HG02943 (cell line): Measurements from ENCODE around the gene GINS1.

ENCODE experiments used
- ATAC-seq: cut with Tn5 transposase; IDR thresholded peaks from one replicate; pipeline ENCODE4 v1.9.1; 2021; ENCODE audit warnings: mild to moderate bottlenecking, low read depth, moderate library complexity; ENCODE audit not compliant: unreplicated experiment

Gene GINS1

DNA sequence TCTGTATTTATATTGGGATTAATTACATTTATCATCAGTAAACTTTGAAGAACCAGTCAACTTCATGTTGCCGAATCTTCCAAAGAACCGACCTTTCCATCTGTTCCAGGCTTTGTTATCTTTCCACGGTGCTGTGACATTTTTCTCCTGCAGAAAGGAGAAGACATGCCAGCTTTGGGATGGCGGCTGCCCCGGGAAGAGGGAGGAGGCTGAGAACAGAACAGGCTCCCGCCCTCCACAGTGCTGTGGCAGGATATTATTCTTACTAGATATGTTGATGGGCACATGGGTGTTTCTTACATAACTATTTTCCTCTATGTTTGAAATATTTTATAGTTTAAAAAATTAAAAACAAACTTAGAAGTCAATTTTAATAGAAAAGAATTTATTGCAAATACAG is 44.9 kb downstream of the GINS1 start:
- no peak for ATAC-seq

DNA sequence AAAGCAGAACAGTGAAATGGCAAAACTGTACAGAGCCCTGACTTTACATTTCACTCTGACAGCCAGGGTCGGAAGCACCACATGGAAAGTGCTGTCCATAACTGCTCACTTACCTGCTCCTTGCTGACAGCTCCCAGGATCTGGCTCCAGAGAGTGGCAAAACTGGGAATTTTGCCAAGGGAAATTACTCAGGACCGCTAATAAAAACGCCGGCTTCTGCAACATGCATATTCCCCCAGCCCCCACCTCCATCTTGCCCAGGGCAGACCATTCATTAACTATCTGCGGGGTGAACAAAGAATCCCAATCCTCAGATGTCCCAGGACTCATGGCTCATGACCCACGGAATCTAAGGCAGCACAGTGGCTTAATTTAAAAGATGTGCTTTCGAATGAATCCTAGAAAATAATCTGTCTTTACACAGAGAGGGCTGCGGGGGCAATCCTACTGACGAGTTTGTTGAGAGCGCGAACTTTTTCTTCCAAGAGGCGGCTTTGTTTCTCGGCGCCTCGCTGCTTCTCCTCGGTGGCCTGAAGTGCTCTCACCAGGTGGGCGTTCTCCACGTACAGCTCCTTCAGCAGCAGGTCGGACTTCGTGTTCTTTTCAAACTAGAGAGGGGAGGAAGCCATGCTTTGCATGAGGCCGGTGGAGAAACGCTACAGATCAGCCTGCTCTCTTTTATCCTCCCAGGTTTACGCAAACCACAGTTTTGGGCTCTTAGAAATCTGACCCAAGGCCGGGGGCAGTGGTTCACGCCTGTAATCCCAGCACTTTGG is 45.8 kb downstream of the GINS1 start:
- ATAC-seq: no peak

DNA sequence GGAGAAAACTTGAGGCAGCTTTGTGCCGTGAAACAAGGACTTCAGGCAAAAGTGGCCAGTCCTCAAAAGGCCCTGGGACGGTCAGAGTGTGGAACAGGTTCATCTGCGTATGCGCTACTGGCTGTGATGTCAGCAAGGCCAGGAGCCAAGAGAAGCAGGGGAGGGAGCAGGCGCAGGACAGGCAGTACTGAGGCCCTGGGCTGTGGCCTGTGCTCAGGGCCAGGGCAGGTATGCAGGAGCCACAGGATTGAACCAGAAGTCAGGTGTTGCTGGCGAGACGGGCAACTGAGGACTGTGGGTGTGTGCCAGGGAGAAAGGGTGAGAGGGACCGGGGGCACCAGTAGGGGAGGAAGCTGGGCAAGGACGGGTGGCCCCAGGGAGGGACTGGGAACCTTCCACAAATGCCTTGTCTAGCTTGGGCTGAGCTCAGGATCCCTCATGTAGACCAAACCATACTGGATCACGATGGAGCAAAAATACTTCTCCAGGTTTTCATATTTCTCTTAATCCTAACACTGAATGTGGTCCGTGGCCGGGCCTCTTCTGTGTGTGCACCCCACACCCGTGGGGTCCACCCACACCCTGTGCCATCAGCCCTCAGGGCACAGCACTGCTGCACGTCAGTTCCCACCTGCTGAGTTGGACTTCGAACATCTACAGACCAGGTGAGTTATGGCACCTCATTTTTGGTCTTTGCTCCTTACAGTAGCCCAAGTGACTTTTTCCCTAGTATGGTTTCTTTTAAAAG is 46.9 kb downstream of the GINS1 start:
- ATAC-seq: no peak

DNA sequence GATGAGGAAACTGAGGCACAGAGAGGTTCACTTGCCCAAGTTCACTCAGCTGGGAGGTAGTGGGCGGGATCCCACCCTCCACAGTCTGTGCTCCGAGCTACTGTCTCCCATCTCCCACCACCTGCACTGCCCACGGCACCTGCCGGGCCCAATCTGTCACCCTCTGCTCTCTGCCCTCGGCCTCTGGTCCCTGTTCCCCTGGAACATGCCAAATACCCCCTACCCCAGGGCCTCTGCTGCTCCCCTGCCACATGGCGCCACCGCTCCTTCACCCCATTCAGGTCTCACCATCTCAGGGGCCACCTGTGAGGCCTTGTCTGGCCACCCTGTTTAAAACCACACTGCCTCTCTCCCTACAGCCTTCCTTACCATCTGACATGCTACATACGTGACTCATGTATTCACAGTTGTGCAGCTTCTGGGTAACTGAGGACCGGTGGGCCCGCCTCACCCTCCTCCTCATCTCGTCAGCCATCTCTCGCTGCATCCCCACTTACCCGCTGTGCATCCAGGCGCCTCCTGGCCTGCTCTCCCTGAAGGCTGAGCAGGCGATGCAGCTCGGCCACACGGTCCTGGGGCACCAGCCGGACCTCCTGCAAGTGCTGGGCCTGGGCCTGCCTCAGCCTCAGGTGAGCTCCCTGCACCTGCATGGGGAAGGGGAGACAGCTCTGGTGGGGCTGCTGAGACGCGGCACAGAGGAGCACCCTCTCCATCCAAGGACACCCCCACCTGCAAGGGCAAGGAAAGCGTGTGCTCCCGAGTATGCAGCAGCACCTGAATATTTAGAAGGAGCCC is 50.6 kb downstream of the GINS1 start:
- ATAC-seq: no peak

DNA sequence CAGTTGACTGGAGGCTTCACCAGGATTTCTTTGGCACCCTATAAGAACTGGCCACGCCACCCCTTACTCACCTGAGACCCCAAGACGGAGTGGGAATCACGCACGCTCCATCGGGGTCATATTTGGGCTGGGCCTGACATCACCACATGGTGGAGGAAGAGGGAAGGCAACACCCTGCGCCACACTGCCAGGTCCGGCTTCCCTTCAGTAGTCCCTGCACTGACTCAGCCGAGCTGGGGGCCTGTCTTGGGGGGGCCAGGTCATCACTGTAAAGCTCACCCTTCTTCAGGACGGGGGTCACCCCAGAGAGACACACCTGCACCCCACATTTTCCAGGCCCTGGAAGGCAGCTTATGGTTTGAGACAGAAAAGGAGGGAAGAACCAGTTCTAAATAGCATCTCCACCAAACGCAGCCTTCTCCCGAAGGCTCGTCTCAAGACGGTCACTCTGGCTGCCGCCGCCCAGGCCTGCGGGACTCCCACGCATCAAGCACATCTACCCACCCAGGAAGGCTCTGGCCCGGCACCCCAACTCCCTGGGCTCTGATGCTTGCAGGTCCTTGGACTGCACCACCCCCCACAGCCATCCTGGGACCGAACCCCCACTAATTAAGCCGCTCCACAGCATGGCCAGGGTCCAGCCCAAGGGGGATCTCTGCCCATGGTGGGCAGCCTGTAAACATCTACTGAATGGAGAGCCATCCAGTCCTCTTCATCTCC is 51.8 kb downstream of the GINS1 start:
- no peak for ATAC-seq

DNA sequence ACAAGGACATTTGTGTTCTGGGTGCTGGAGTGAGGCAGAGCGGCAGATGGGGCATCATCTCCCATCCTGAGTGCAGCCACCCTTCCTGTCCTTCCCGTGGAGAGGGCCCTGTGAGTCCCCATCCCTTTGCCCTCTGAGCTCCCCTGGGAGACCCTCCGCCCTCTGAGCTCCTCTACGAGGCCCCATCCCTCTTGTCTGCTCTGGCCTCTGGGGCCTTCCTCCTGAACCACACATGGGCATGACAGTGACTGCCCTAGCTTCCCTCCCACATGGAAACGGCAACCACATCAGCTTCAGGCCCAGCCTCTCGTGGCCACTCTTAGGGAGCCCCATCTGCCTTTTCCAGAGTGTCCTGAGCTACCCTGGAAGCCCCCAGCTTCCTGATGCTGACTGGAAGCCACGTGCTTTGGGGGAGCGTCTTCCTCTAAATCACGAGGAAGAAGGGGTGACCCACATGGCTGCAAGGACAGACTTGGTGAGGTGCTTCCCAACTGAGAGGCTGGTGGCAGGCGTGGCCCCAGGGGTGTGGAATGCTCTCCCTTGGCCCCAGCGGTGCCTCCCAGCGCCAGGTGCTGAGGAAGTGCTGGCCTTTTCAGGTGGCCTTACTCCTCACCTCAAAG is 52.6 kb downstream of the GINS1 start:
- no peak for ATAC-seq

DNA sequence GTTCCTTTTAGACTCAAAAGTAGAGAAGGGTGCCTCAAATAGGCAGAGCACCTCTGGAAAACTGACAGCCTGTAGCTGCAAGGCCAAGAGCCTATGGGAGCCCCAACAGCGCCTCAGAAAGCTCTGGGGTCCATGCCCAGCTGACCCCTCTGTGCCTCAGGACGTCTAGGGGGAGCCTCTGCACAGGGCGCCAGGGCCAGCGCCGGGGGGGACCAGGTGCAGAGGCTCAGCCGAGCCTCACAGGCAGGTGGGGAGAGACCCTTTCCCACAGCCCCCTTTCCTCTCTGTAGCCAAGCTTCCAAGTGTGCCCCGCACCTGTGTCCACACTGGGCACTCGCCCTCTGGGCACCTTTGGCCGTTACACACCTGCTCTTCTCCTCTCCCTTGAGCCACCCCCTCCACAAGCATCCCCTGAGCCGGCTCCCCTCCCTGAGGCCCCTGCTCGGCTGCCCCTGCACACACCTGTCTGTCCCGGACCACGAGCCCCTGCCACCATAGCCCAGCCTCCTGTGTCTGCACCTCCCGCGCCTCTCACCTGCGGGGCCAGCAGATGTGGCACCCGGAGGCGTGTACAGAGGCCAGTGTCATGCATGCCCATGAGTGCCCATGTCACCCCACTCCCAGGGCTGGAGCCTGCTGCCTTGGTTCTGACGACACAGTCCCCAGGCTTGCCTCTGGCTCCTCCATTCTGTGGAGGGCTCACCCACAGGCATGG is 53.2 kb downstream of the GINS1 start:
- no peak for ATAC-seq

DNA sequence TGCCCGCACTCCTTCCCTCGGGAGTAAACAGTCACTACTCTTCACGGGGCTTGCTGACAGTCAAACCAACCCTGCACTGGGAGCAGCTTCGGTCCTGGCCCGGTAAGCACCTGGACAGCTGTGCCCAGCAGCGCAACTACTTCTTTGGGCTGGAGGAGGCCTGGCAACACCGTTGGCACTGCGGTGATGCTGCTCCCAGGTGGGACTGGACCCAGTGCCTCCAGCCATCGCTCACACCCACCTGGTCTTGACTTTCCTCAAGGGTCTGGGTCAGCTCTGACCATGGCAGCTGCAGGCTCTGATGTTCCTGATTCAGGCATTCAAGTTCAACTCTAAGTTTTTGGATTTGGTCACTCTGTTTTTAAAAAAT is 53.8 kb downstream of the GINS1 start:
- no peak for ATAC-seq

DNA sequence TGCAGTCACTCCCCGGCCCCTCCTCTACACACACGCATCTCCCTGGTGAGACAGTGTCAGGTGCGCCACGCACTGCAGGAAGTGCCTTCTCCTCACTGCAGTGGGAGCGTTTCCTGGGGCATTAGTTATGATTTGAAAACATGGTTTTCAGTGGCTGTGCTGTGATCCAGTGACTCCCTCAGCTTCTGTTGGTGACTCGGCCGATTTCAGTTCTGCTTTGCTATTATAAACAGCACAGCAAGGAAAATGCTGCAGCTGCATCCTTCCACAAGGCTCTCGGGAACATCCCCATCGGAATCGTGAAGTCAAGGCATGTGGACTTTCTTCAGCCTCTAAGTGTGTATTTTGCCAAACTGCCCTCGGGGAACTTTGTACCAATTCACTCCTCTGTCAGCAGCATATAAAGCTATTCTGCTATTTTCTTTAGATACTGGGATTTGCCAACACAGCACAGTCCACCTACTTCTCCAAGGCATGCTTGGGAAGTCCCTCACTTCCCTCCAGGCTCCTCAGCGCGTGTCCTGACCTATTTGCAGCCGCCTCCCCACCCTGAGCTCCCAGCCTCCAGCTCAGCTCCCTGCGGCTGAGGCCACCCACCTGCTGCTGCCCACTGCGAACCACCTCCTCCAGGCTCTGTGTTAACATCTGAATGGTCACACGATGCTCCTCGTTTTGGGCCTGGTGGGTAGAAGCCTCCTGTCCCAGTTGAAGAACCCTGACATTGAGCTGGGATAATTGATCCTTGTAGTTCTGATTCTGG is 54.5 kb downstream of the GINS1 start:
- ATAC-seq: no peak

DNA sequence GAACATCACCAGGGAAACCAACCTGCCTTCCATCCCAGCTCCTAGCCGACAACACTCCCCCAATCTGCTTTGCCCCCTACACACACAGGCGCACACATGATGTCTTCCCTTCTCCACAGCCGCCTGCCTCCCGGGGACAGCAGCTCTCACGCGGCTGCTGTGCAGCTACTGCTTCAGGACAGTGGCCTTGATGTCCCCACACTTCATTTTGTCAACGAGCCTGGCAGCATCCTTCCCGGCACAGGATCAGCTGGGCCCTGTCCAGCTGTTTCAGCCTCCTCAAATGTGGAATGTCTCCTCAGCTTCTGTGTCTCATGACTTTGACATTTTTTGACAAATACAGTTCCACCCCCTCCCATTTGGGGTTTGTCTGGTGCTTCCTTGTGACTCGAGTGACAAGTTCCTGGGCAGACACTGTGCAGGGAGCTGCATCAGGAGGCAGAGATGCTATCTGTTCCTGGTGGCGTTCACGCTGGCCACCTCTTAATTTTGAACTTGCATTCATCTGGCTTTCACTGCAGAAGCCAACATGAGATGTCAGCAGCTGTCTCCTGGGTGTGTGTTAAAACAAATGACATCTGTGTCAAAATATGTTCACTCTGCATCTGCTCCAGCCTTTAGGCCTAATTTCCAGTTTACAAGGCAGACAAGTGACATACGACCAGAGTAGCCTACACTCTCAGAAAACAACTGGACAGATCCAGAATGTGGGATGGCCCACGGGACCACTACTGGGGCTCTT is 57.2 kb downstream of the GINS1 start:
- no peak for ATAC-seq

DNA sequence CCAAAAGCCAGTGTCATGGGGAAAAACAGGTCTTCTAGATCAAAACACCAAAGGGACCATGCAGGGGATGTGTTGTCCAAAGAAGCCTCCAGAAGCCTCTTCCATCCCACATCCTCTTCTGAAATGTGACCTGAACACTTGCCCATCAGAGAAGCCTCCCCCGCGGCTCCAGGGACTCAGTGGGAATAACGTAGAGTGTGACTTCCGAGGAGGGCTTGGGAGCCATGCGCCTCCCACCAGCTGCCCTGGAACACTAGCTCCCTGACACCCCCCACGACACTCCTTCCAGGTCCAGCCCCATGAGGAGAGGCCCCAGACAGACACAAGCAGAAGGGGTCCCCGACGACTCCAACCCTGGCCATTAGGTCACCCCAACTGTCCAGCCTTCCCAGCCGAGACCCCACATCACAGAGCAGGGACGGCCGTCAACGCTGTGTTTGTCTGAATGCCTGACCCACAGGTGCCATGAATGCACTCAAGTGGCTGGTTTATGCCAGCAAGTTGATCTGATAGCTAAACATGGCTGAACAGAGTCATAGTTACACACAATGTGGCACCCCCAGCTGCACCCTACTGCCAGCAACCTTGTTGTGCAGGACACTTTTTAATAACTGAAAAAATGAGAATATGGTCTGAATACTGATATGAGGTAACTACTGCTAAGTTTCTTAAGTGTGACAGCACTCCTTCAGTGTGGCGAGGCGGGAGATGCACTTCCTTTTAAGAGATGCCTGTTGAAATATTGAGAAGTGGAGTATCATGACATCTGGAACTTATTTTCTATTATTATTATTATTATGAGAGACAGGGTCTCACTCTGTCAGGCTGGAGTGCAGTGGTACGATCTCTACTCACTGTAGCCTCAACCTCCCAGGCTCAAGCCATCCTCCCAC is 58.0 kb downstream of the GINS1 start:
- no peak for ATAC-seq

DNA sequence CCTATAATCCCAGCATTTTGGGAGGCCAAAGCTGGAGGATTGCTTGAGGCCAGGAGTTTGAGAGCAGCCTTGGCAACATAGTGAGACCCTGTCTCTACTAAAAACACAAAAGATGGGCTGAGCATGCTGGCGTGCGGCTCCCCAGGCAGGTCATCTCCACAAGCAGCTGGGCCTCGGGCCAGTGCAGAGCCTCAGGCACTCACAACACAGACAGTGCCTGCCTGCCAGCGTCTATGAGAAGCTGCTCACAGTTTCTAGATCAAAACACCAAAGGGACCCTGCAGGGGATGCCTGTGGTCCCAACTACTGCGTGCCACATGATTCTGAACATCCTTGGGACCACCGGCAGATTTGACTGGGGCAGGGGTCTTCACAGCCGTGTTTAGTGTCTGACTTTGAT is 59.4 kb downstream of the GINS1 start:
- ATAC-seq: no peak

DNA sequence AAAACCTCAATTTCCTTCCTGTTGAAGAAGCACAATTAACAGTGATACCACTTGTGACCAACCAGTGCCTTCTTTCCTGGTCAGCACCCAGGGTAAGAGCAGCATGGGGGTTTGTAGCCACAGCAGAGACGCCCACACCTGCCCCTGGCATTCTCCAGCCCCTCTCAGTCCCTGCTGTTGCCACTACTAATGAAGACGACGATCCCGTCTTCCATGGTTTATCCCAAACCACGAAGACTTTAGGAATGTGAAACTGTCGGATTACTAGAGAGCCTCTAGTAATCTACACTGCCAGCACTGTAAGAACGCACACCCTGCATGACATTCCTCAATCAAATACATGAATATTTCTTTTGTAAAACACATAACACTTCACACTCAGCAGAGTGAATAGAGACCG is 60.0 kb downstream of the GINS1 start:
- no peak for ATAC-seq

DNA sequence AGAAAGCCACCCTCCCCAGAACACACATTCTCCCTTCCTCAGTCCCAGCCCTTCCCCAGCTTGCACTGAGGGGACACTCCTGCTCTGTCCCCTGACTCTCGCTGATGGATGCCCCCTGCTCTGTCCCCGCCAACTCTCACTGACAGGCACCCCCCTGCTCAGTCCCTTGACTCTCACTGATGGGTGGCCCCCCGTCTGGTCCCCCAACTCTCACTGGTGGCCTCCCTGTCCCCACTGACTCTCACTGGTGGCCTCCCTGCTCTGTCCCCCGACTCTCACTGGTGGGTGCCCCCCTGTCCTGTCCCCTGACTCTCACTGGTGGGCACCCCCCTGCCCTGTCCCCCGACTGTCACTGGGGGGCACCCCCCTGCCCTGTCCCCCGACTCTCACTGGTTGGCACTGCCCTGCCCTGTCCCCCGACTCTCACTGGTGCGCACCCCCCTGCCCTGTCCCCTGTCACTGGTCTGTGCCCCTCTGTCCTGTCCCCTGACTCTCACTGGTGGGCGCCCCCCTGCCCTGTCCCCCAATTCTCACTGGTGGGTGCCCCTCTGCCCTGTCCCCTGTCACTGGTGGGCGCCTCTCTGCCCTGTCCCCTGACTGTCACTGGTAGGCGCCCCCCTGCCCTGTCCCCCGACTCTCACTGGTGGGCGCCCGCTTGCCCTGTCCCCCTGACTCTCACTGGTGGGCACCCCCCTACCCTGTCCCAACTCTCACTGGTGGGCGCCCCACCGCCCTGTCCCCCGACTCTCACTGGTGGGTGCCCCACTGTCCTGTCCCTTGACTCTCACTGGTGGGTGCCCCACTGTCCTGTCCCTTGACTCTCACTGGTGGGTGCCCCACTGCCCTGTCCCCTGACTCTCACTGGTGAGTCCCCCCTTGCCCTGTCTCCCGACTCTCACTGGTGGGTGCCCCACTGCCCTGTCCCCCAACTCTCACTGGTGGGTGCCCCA is 60.9 kb downstream of the GINS1 start:
- ATAC-seq: no peak

DNA sequence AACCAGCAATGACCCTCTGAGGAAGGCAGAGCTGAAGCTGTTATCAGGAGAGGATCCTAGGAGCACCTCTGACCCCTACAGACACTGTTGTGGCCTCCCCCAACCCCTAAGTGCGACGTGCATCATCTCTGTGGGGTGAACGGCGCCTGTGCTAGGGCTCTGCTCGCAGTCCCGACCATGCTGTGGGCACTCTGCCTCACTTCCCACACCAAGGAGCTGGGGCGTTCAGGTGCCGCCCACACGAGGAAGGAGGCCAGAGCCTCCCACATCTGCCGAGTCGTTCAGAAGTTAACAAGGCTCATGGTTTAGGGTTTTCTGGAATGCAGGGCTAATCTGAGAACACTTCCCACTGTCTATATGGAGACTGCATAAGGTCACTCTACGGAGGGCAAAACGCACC is 62.1 kb downstream of the GINS1 start:
- no peak for ATAC-seq

DNA sequence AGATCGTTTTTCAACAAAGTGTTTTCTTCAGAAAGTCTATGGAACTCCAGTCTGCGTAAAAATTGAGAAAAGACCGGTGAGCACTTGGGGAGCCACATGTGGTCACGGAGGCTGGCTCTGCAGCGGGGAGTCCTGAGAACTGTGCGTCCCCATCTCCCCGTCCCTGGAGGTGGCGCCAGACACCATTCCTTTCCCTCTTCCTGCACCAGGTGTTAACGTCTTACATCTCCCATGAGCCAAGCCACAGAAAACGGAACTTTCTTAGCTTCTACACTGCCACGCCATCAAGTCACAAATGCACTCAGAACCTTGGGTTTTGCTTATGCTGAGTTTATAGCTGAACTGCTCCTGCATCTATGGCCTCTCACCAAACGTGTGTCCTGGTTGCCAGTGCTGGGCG is 62.6 kb downstream of the GINS1 start:
- ATAC-seq: no peak
